ENCODE results near the gene BAG3. TPM values are rescaled to one million over a fixed set of nuclear protein-coding genes. Genes with fewer than 3 reads are reported as not detected.
A peak's percentile ranks its signal among the peaks of the same experiment; 100 is the strongest.

BAG3 gene
- polyA plus RNA-seq, 1 donor from 2014 or later, result 0.61 TPM

- Histone ChIP-seq H3K4me2 (ENCODE audit: low read length) (no peak overlapping the region), H3K27ac (ENCODE audit: low read length) (no peak overlapping the region), H3K36me3 (ENCODE audit: insufficient read depth, low read length) (no peaks in the 10 kb centered on the region), H3K79me2 (replicated peaks; ENCODE audit: insufficient read depth, low read length) (no peaks in the 10 kb centered on the region), H3K9me3 (ENCODE audit: low read length) (no peaks in the 10 kb centered on the region), H3K27me3 (ENCODE audit: insufficient read depth, low read depth, low read length) (no peaks in the 10 kb centered on the region), H3K9me2 (ENCODE audit: insufficient read depth, low read length) (no peaks in the 10 kb centered on the region), H3K9ac (ENCODE audit: low read length) (no peak overlapping the region), H3K4me3 (ENCODE audit: low read length) (no peak overlapping the region), H4K20me1 (ENCODE audit: insufficient read depth) (no peaks in the 10 kb centered on the region), H3F3A (ENCODE audit: insufficient read depth, low read length, poor library complexity, severe bottlenecking) (no peaks in the 10 kb centered on the region), H2AFZ (ENCODE audit: low read depth, low read length) (no peak overlapping the region)
- TF ChIP-seq POLR2AphosphoS5 (IDR thresholded peaks at IDR 0.05) (no peak), TAF1 (IDR thresholded peaks at IDR 0.05; ENCODE audit: low read depth) (no peak), REST (IDR thresholded peaks at IDR 0.05; ENCODE audit: borderline replicate concordance) (no peak), SMC3 (conservative IDR thresholded peaks at IDR 0.05; ENCODE audit: poor library complexity) (no peak), MXI1 (conservative IDR thresholded peaks at IDR 0.05; ENCODE audit: poor library complexity, severe bottlenecking) (no peak), RAD21 (conservative IDR thresholded peaks at IDR 0.05) (no peak), EZH2 (IDR thresholded peaks at IDR 0.05; ENCODE audit: borderline replicate concordance, insufficient read depth, low read length, poor library complexity, severe bottlenecking) (no peak)
These were observed 6.9 kb upstream of the BAG3 start for GRCh38 chr10:119644205-119644814.

- Histone ChIP-seq H4K20me1 (ENCODE audit: insufficient read depth) (no peaks in the 10 kb centered on the region), H2AFZ (ENCODE audit: low read depth, low read length) (no peak overlapping the region), H3F3A (ENCODE audit: insufficient read depth, low read length, poor library complexity, severe bottlenecking) (no peaks in the 10 kb centered on the region), H3K9ac (ENCODE audit: low read length) (no peak overlapping the region), H3K4me2 (ENCODE audit: low read length) (no peak overlapping the region), H3K79me2 (replicated peaks; ENCODE audit: insufficient read depth, low read length) (no peaks in the 10 kb centered on the region), H3K9me3 (ENCODE audit: low read length) (no peaks in the 10 kb centered on the region), H3K9me2 (ENCODE audit: insufficient read depth, low read length) (no peaks in the 10 kb centered on the region), H3K27ac (ENCODE audit: low read length) (no peak overlapping the region), H3K4me3 (ENCODE audit: low read length) (no peak overlapping the region), H3K27me3 (ENCODE audit: insufficient read depth, low read depth, low read length) (no peaks in the 10 kb centered on the region), H3K36me3 (ENCODE audit: insufficient read depth, low read length) (no peaks in the 10 kb centered on the region)
- no peak for TF ChIP-seq POLR2AphosphoS5 (IDR thresholded peaks at IDR 0.05)
- TF ChIP-seq EZH2 (IDR thresholded peaks at IDR 0.05; ENCODE audit: borderline replicate concordance, insufficient read depth, low read length, poor library complexity, severe bottlenecking), result no peak
- TF ChIP-seq CTCF (IDR thresholded peaks at IDR 0.05; ENCODE audit: poor library complexity, severe bottlenecking), result no peak
- TF ChIP-seq RAD21 (conservative IDR thresholded peaks at IDR 0.05), result no peak
- TF ChIP-seq SMC3 (conservative IDR thresholded peaks at IDR 0.05; ENCODE audit: poor library complexity), result no peak
These were observed 6.2 kb upstream of the BAG3 start for GRCh38 chr10:119644994-119645393.

- Histone ChIP-seq H4K20me1 (ENCODE audit: insufficient read depth) (no peaks in the 10 kb centered on the region), H3K79me2 (replicated peaks; ENCODE audit: insufficient read depth, low read length) (no peaks in the 10 kb centered on the region), H3F3A (ENCODE audit: insufficient read depth, low read length, poor library complexity, severe bottlenecking) (no peaks in the 10 kb centered on the region), H3K9me2 (ENCODE audit: insufficient read depth, low read length) (no peaks in the 10 kb centered on the region), H2AFZ (ENCODE audit: low read depth, low read length) (no peak overlapping the region), H3K9ac (ENCODE audit: low read length) (no peak overlapping the region), H3K27ac (ENCODE audit: low read length) (no peak overlapping the region), H3K36me3 (ENCODE audit: insufficient read depth, low read length) (no peaks in the 10 kb centered on the region), H3K4me3 (ENCODE audit: low read length) (peak overlapping the region; percentile 86), H3K9me3 (ENCODE audit: low read length) (no peaks in the 10 kb centered on the region), H3K27me3 (ENCODE audit: insufficient read depth, low read depth, low read length) (peaks cover 3% of the 10 kb centered on the region), H3K4me2 (ENCODE audit: low read length) (peak overlapping the region; percentile 72)
- TF ChIP-seq EP300 (conservative IDR thresholded peaks at IDR 0.05; ENCODE audit: poor library complexity, severe bottlenecking) (no peak), CTCF (IDR thresholded peaks at IDR 0.05; ENCODE audit: poor library complexity, severe bottlenecking) (no peak), POLR2AphosphoS5 (IDR thresholded peaks at IDR 0.05) (no peak), REST (IDR thresholded peaks at IDR 0.05; ENCODE audit: borderline replicate concordance) (no peak), RAD21 (conservative IDR thresholded peaks at IDR 0.05) (no peak), TAF1 (IDR thresholded peaks at IDR 0.05; ENCODE audit: low read depth) (no peak), MXI1 (conservative IDR thresholded peaks at IDR 0.05; ENCODE audit: poor library complexity, severe bottlenecking) (no peak), EZH2 (IDR thresholded peaks at IDR 0.05; ENCODE audit: borderline replicate concordance, insufficient read depth, low read length, poor library complexity, severe bottlenecking) (no peak), SMC3 (conservative IDR thresholded peaks at IDR 0.05; ENCODE audit: poor library complexity) (no peak)
These were observed 1.1 kb upstream of the BAG3 start for GRCh38 chr10:119650062-119650461.

Measured in neural cell (in vitro differentiated cells).